AG10803 (cell line): ENCODE measurements around the gene MYADM.
"Not testable (repeated sequence)": the region's sequence is repeated elsewhere in the genome, so short reads cannot be mapped to it uniquely, and the experiment has no call there.

Experiments
- DNase-seq: peaks from one replicate; pipeline ENCODE4 v3.0.0; 2010; ENCODE audit warnings: low read depth
- H3K4me3 ChIP-seq: 2 replicates; pipeline ENCODE4 v1.5.1; 2011; ENCODE audit warnings: mild to moderate bottlenecking, low read length, control low read depth
- TF ChIP-seq, protein P1 (sequence below): conservative IDR thresholded peaks from 2 replicates; pipeline ENCODE4 v1.5.1; 2011; ENCODE audit warnings: mild to moderate bottlenecking, low read length, control low read depth, inconsistent platforms

Gene MYADM

DNA sequence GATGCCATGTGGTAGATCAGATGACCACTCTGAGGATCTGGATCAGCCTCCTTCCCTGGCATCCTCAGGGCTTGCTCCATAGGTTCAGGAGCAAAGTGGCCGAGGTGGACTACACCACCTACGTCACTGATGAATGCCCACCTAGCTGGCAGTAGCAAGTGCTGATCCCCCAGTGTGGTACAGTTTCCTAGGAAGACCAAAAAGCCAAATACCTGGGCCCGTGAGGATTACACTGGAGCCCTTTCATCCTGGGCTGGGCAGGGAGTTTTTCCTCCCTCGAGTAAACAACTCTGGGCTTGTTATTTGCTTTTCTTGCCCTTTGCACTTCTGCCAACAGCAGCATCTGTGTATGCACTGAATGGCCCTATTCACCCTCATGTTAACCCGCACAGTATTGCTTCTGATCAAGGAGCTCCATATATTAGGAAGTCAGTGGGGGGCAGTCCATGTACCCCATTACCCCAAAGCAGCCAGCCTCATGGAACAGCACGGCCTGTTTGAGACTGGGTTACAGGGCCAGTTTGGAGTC, 3.3 kb upstream of the MYADM start:
- TF ChIP-seq, protein P1, sequence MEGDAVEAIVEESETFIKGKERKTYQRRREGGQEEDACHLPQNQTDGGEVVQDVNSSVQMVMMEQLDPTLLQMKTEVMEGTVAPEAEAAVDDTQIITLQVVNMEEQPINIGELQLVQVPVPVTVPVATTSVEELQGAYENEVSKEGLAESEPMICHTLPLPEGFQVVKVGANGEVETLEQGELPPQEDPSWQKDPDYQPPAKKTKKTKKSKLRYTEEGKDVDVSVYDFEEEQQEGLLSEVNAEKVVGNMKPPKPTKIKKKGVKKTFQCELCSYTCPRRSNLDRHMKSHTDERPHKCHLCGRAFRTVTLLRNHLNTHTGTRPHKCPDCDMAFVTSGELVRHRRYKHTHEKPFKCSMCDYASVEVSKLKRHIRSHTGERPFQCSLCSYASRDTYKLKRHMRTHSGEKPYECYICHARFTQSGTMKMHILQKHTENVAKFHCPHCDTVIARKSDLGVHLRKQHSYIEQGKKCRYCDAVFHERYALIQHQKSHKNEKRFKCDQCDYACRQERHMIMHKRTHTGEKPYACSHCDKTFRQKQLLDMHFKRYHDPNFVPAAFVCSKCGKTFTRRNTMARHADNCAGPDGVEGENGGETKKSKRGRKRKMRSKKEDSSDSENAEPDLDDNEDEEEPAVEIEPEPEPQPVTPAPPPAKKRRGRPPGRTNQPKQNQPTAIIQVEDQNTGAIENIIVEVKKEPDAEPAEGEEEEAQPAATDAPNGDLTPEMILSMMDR = no peak
- H3K4me3 ChIP-seq = no peak overlapping the region
- no peak for DNase-seq

DNA sequence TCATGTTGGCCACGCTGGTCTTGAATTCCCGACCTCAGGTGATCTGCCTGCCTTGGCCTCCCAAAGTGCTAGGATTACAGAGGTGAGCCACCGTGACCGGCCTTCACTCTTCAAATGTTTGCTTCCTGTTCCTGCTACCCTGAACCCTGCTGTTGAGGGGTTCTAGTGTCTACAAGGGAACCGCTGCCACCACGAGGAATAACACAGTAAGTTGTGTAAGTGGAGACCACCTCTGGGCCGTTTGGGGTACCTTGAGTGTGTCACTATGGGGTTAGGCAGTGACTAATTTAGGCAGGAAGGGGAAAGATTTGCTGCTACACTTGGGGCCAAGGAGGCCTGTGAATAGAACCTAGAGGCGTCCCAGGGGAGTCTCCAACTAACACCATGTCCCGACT, 2.2 kb upstream of the MYADM start:
- TF ChIP-seq, protein P1 = no peak
- peak; percentile 42 for DNase-seq
- H3K4me3 ChIP-seq = peak overlapping the region; percentile 67

DNA sequence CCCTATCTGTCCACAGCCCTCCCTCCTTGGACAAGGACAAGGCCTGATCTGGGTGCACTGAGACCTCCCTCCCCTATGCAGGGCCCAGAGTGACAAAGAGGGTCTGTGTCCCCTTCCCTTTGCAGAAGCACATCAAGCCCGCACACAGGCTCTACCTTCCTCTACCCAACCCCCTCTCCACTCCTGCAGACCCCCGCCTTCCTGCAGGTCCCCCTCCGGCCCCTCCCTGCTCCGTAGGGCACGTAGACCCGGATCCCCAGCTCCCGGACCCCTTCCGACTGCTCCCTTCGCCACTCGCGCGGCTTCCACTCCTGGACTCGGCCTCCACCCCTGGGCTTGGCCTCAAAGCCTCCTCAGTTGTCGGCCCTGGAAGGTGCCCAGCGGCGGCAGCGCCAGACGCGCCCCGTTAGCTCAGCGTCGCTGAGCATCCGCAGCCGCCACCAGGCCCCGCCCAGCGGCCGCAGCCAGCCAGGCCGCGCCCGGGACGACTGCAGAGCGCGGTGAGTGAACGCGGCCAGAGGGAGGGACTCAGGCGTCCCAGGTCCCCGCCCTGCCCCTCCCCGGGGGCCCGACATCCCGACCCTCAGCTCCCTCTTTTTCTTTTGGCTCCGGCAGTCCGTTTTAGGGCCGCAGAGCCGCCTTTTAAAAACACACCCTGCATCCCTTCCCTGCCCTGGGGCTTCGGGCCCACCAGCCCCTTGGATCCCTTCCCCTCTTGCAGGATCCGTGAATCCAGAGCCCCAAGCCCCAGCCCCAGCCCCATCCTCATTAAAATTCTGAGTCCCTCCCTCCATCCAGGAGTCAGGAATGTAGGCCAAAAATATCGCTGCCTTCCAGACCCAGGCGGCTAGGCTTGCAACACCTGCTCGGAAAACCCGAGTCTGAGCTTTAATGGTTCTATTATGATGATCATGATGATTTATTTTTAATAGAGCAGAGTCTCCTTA, 1.5 kb upstream of the MYADM start:
- TF ChIP-seq, protein P1 = no peak
- DNase-seq = peak; percentile 85
- peak overlapping the region; percentile 67 for H3K4me3 ChIP-seq

DNA sequence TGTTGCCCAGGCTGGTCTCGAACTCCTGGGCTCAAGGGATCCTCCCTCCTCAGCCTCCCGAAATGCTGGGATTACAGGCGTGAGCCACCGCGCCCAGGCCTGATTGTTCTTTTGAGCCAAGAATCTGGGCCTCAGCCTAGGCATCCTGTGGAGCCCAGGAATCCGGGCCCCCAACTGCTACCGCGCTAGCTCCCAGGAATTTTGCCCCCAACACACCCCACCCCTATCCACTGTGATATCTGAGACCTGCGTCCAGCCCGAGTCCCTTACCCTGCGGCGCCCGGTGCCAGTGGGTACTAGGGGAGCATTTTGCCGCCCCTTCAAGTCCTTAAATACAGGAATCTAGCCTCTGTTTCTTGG, 838 bp upstream of the MYADM start:
- peak; percentile 42 for DNase-seq

DNA sequence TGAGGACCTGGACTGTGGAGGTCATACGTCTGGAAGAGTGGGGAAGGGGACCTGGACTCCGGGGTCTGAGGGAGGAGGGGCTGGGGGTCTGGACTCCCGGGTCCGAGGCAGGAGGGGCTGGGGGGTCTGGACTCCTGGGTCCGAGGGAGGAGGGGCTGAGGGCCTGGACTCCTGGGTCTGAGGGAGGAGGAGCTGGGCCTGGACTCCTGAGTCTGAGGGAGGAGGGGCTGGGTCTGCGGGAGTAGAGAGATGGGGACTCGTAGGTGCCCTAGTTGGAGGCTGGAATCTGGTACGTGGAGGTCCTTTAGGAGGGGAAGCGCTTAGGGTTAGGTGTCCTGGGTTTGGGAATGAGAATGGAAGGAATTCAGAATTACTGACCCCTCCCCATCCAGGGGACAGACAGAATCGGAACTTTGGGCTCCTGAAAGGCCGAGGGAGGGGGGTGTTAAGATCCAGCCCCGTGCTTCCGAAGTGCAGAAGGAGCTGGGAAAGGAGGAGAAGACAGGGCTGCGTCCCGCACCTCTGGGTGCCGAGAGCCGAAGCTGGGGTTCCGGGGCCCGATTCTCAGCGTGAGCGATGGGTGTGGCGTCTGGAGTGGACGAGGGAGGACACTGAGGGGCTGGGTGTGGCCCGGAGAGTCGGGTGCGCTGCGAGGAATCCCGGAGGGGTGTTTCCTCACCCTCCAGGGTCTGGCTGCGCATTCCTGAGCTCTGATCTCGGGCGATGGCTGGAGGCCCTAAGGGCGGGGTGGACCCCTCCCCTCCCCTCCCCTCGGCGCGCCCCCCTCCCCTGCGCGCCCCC, 608 bp downstream of the MYADM start:
- DNase-seq = peak; percentile 72
- TF ChIP-seq, protein P1 = no peak

More for the DNA sequence above, 838 bp upstream of the MYADM start:
- TF ChIP-seq, protein P1 = no peak
- peak overlapping the region; percentile 67 for H3K4me3 ChIP-seq

DNA sequence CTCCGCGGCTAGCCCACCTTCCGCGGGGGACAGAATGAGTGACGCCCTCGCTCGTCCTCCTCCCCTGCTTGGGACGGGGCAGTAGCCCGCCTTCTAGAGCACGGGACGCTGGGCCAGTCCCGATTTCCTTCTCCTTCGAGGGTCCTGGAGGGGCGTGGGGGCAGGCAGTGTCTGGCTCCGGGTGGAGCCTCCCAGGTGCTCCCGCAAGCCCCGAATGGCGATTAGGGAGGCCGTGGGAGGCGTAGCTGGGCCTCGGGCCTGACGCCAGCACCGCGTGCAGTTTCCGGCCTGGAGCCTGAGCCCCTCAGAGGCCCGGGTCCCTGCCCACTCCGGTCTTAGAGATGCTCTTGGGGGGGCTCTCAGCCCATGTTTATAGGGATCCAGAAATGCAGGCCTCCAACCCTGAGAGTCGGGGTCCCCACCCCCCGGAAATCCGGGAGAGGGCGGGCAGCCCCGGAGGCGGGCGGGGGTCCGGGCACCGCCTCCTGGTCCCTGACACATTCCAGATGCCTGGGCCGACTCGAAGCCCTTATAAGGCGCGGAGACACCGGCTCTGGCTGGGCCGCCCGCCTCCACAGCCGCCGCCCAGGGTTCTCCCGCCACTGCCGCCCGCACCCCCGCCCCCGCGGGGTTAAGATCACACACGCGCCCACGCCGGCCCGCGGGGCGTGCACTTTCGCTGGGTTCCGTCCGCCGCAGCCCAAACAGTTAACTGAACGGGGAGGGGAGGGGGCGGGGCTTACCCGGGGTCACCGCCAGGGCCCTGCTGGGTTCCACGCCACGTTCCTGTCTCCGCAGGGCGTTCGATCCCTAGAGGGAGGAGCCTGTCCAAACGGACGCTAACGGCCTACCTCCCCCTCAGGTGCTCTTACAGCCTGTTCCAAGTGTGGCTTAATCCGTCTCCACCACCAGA, 1.5 kb downstream of the MYADM start:
- peak; percentile 89 for DNase-seq

More for the DNA sequence above, 608 bp downstream of the MYADM start:
- H3K4me3 ChIP-seq = peak overlapping the region; percentile 99

DNA sequence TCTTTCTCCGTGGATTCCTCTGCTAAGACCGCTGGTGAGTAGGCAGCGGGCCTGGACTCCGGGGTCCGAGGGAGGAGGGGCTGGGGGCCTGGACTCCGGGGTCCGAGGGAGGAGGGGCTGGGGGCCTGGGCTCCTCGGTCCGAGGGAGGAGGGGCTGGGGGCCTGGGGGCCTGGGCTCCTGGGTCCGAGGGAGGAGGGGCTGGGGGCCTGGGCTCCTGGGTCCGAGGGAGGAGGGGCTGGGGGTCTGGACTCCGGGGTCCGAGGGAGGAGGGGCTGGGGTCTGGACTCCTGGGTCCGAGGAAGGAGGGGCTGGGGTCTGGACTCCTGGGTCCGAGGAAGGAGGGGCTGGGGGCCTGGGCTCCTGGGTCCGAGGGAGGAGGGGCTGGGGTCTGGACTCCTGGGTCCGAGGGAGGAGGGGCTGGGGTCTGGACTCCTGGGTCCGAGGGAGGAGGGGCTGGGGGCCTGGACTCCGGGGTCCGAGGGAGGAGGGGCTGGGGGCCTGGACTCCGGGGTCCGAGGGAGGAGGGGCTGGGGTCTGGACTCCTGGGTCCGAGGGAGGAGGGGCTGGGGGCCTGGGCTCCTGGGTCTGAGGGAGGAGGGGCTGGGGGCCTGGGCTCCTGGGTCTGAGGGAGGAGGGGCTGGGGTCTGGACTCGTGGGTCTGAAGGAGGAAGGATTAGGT, 2.3 kb downstream of the MYADM start:
- H3K4me3 ChIP-seq = peak overlapping the region; percentile 99
- not testable (repeated sequence) for DNase-seq

More for the DNA sequence above, 1.5 kb downstream of the MYADM start:
- peak overlapping the region; percentile 99 for H3K4me3 ChIP-seq
- TF ChIP-seq, protein P1 = peak; percentile 24; the same call in 1 of the 2 replicates
